Neural crest cell (in vitro differentiated cells): ENCODE measurements around the gene ABCC6. TPM values are rescaled to one million over a fixed set of nuclear protein-coding genes. Genes with fewer than 3 reads are reported as not detected.
"Not testable (repeated sequence)": the region's sequence is repeated elsewhere in the genome, so short reads cannot be mapped to it uniquely, and the experiment has no call there.

Experiments
- DNase-seq: peaks from one replicate; pipeline ENCODE4 v3.0.0; 2021; ENCODE audit warnings: low read depth, mixed read lengths, low spot score
- H3K27ac Mint-ChIP-seq: one replicate; pipeline ENCODE4 v1.8.0; 2021; ENCODE audit warnings: mild to moderate bottlenecking, mixed read lengths; ENCODE audit not compliant: unreplicated experiment
- H3K27me3 Mint-ChIP-seq: 2 replicates; pipeline ENCODE4 v1.8.0; 2021; ENCODE audit warnings: low read depth, mild to moderate bottlenecking, mixed read lengths
- H3K36me3 Mint-ChIP-seq: 2 replicates; pipeline ENCODE4 v1.8.0; 2021; ENCODE audit warnings: low read depth, mild to moderate bottlenecking, mixed read lengths
- H3K4me1 Mint-ChIP-seq: 2 replicates; pipeline ENCODE4 v1.8.0; 2021; ENCODE audit warnings: mixed read lengths
- H3K4me3 Mint-ChIP-seq: one replicate; pipeline ENCODE4 v1.8.0; 2021; ENCODE audit warnings: mild to moderate bottlenecking, mixed read lengths
- H3K9me3 Mint-ChIP-seq: 2 replicates; pipeline ENCODE4 v1.8.0; 2021; ENCODE audit warnings: mixed read lengths
- CTCF ChIP-seq: fragments of 200-600 bp; sonication (generic); conservative IDR thresholded peaks from 2 replicates; pipeline ENCODE4 v1.5.0; 2021; ENCODE audit warnings: antibody characterized with exemption, mild to moderate bottlenecking
- total RNA-seq: library from RNA; stranded (reverse); gene quantifications from 2 replicates; pipeline ENCODE4 v1.2.1, GENCODE V29; 2021

ABCC6 gene
- total RNA-seq, 1 donor from 2014 or later = 2.2 TPM

- no peak for DNase-seq
- Mint-ChIP-seq H3K9me3 (no peaks in the 10 kb centered on the region), H3K36me3 (no peaks in the 10 kb centered on the region), H3K4me1 (peaks cover 3% of the 10 kb centered on the region), H3K27me3 (no peaks in the 10 kb centered on the region), H3K27ac (peak overlapping the region; percentile 76), H3K4me3 (no peak overlapping the region)
- TF ChIP-seq CTCF = no peak
Measured at GRCh38 chr16:16191493-16192167, 31.7 kb downstream of the ABCC6 start.

- H3K4me3 Mint-ChIP-seq, H3K36me3 Mint-ChIP-seq, H3K4me1 Mint-ChIP-seq, DNase-seq, H3K27me3 Mint-ChIP-seq, H3K27ac Mint-ChIP-seq, H3K9me3 Mint-ChIP-seq: not testable (repeated sequence)
Measured at GRCh38 chr16:16190966-16191365, 32.3 kb downstream of the ABCC6 start.

- Mint-ChIP-seq H3K4me3 (no peak overlapping the region), H3K36me3 (no peaks in the 10 kb centered on the region), H3K27me3 (no peaks in the 10 kb centered on the region), H3K4me1 (peaks cover 3% of the 10 kb centered on the region), H3K9me3 (no peaks in the 10 kb centered on the region), H3K27ac (no peak overlapping the region)
- TF ChIP-seq CTCF = no peak
- DNase-seq = no peak
Measured at GRCh38 chr16:16190546-16190945, 32.7 kb downstream of the ABCC6 start.

GRCh38 chr16:16189842-16190241, 33.5 kb downstream of the ABCC6 start:
- H3K4me1 Mint-ChIP-seq = peaks cover under 1% of the 10 kb centered on the region
- no peak overlapping the region for H3K4me3 Mint-ChIP-seq
- TF ChIP-seq CTCF = no peak
- H3K27me3 Mint-ChIP-seq = no peaks in the 10 kb centered on the region
- DNase-seq = no peak
- H3K27ac Mint-ChIP-seq = no peak overlapping the region
- H3K9me3 Mint-ChIP-seq = no peaks in the 10 kb centered on the region
- no peaks in the 10 kb centered on the region for H3K36me3 Mint-ChIP-seq

GRCh38 chr16:16188827-16189226, 34.5 kb downstream of the ABCC6 start:
- Mint-ChIP-seq H3K9me3 (no peaks in the 10 kb centered on the region), H3K36me3 (no peaks in the 10 kb centered on the region), H3K4me3 (no peak overlapping the region), H3K27ac (no peak overlapping the region), H3K27me3 (no peaks in the 10 kb centered on the region), H3K4me1 (peaks cover 4% of the 10 kb centered on the region)
- DNase-seq = no peak
- no peak for TF ChIP-seq CTCF

GRCh38 chr16:16186820-16187219, 36.5 kb downstream of the ABCC6 start:
- Mint-ChIP-seq H3K27ac (no peak overlapping the region), H3K9me3 (no peaks in the 10 kb centered on the region), H3K36me3 (no peaks in the 10 kb centered on the region), H3K4me3 (no peak overlapping the region), H3K27me3 (no peaks in the 10 kb centered on the region), H3K4me1 (peaks cover 10% of the 10 kb centered on the region)
- DNase-seq = no peak
- no peak for TF ChIP-seq CTCF
